Measurements from ENCODE around the gene STAMBP.

- TF ChIP-seq POLR2A (IDR thresholded peaks at IDR 0.05) (no peak), CTCF (IDR thresholded peaks at IDR 0.05) (no peak)
Observed at GRCh38 chr2:73908689-73909652, 80.2 kb downstream of the STAMBP start.
